SK-N-SH (cell line): ENCODE results near the gene GYG1.

Experiments
- EP300 ChIP-seq, 2 experiments: IDR thresholded peaks; 2 replicates each; pipeline versions ENCODE4 v1.4.0 to v1.6.1; 2012; ENCODE audit warnings: borderline replicate concordance in 1 of 2, low read depth in 1 of 2, low read length in 1 of 2
- FOXM1 ChIP-seq: IDR thresholded peaks from 2 replicates; pipeline ENCODE4 v1.4.0; 2012; ENCODE audit warnings: low read depth, mild to moderate bottlenecking
- GABPA ChIP-seq: IDR thresholded peaks from 2 replicates; pipeline ENCODE4 v1.4.0; 2012; ENCODE audit warnings: low read depth, mild to moderate bottlenecking
- NRF1 ChIP-seq: IDR thresholded peaks from 2 replicates; pipeline ENCODE4 v1.6.1; 2012; ENCODE audit warnings: low read depth, mild to moderate bottlenecking, low read length
- SMC3 ChIP-seq: IDR thresholded peaks from 2 replicates; pipeline ENCODE4 v1.6.1; 2012; ENCODE audit warnings: low read depth, low read length, improper control_type of control experiment
- TAF1 ChIP-seq: IDR thresholded peaks from 2 replicates; pipeline ENCODE4 v1.6.1; 2012; ENCODE audit warnings: low read depth, mild to moderate bottlenecking, low read length, moderate library complexity, borderline replicate concordance
- TF ChIP-seq, protein P1 (sequence below): fragments of 200-600 bp; sonication (generic); IDR thresholded peaks from 2 replicates; pipeline ENCODE4 v1.6.1; 2017; ENCODE audit warnings: antibody characterized with exemption, mild to moderate bottlenecking, moderate library complexity
- TF ChIP-seq, protein P2 (sequence below): IDR thresholded peaks from 2 replicates; pipeline ENCODE4 v1.4.0; 2012; ENCODE audit warnings: low read depth, borderline replicate concordance
- TF ChIP-seq, protein P3 (sequence below): IDR thresholded peaks from 2 replicates; pipeline ENCODE4 v1.6.1; 2012; ENCODE audit warnings: mild to moderate bottlenecking, low read depth, low read length, moderate library complexity

DNA sequence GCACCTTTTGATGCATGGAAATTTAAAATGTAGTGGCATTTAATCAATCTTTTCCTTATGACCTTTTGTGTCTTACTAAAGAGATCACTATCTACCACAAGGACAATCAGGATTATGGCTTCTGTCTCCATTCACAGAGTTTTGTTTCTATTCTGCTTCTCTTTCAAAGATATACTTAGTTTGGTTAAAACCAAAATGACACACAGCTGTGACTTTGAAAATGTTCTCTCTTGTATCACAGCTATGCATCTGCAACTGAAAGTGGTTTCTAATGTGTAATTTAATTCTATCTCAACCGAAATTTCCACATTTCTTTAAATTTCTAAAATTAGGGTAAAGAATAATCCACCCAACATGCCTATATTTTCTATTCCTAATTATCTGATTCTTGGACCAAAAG lies 67.3 kb downstream of the GYG1 start:
- TF ChIP-seq, protein P1, sequence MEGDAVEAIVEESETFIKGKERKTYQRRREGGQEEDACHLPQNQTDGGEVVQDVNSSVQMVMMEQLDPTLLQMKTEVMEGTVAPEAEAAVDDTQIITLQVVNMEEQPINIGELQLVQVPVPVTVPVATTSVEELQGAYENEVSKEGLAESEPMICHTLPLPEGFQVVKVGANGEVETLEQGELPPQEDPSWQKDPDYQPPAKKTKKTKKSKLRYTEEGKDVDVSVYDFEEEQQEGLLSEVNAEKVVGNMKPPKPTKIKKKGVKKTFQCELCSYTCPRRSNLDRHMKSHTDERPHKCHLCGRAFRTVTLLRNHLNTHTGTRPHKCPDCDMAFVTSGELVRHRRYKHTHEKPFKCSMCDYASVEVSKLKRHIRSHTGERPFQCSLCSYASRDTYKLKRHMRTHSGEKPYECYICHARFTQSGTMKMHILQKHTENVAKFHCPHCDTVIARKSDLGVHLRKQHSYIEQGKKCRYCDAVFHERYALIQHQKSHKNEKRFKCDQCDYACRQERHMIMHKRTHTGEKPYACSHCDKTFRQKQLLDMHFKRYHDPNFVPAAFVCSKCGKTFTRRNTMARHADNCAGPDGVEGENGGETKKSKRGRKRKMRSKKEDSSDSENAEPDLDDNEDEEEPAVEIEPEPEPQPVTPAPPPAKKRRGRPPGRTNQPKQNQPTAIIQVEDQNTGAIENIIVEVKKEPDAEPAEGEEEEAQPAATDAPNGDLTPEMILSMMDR = no peak
- TF ChIP-seq TAF1 (no peak), SMC3 (no peak), FOXM1 (no peak), GABPA (no peak), NRF1 (no peak), EP300 (IDR thresholded peaks at IDR 0.05; ENCODE audit: borderline replicate concordance in 1 of 2, low read depth in 1 of 2, low read length in 1 of 2) (no peak)
- TF ChIP-seq, protein P2, sequence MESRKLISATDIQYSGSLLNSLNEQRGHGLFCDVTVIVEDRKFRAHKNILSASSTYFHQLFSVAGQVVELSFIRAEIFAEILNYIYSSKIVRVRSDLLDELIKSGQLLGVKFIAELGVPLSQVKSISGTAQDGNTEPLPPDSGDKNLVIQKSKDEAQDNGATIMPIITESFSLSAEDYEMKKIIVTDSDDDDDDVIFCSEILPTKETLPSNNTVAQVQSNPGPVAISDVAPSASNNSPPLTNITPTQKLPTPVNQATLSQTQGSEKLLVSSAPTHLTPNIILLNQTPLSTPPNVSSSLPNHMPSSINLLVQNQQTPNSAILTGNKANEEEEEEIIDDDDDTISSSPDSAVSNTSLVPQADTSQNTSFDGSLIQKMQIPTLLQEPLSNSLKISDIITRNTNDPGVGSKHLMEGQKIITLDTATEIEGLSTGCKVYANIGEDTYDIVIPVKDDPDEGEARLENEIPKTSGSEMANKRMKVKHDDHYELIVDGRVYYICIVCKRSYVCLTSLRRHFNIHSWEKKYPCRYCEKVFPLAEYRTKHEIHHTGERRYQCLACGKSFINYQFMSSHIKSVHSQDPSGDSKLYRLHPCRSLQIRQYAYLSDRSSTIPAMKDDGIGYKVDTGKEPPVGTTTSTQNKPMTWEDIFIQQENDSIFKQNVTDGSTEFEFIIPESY = no peak
- TF ChIP-seq, protein P3, sequence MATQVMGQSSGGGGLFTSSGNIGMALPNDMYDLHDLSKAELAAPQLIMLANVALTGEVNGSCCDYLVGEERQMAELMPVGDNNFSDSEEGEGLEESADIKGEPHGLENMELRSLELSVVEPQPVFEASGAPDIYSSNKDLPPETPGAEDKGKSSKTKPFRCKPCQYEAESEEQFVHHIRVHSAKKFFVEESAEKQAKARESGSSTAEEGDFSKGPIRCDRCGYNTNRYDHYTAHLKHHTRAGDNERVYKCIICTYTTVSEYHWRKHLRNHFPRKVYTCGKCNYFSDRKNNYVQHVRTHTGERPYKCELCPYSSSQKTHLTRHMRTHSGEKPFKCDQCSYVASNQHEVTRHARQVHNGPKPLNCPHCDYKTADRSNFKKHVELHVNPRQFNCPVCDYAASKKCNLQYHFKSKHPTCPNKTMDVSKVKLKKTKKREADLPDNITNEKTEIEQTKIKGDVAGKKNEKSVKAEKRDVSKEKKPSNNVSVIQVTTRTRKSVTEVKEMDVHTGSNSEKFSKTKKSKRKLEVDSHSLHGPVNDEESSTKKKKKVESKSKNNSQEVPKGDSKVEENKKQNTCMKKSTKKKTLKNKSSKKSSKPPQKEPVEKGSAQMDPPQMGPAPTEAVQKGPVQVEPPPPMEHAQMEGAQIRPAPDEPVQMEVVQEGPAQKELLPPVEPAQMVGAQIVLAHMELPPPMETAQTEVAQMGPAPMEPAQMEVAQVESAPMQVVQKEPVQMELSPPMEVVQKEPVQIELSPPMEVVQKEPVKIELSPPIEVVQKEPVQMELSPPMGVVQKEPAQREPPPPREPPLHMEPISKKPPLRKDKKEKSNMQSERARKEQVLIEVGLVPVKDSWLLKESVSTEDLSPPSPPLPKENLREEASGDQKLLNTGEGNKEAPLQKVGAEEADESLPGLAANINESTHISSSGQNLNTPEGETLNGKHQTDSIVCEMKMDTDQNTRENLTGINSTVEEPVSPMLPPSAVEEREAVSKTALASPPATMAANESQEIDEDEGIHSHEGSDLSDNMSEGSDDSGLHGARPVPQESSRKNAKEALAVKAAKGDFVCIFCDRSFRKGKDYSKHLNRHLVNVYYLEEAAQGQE = no peak
